Measurements from ENCODE around the gene TTYH3. TPM values are rescaled to one million over a fixed set of nuclear protein-coding genes. Genes with fewer than 3 reads are reported as not detected.

The TTYH3 gene
- total RNA-seq, 1 donor from 2014 or later: 324 TPM

DNA sequence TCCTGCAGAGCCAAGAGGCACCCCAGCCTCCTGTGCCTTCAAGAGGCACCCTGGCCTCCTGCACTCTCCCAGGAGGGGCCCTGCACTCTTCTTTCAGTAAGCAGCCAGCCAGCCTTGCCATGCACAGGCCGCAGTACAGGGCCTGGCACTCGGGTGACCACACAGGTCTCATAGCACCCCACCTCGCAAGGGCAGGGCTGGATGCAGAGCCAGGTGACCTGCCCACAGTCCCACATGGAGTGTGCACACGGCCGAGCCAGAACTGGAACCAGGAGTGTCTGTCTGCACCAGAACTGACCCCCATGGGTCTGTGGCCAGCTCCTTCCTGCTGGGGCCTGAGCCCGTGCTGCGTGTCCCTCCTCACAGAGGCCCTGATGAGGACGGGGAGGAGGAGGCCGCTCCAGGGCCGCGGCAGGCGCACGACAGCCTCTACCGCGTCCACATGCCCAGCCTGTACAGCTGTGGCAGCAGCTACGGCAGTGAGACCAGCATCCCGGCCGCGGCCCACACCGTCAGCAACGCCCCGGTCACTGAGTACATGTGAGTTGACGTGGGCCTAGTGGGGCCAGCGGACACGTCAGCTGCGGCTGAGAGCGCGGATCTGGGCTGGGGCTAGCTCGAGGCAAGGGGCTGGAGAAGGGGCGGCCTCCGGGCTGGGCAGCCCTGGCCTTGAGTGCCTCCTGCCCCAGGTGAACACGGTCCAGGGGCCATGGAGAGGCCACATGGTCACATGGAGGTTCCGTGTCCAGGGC lies 26.3 kb downstream of the TTYH3 start:
- no peak overlapping the region for H3K27ac Mint-ChIP-seq (ENCODE audit: unreplicated experiment)
- peaks cover 3% of the 10 kb centered on the region for H3K4me1 Mint-ChIP-seq (ENCODE audit: low read depth, unreplicated experiment)
- peaks cover 6% of the 10 kb centered on the region for H3K9me3 Mint-ChIP-seq (ENCODE audit: unreplicated experiment)
- no peak overlapping the region for H3K4me3 Mint-ChIP-seq (ENCODE audit: unreplicated experiment)
- peaks cover 6% of the 10 kb centered on the region for H3K36me3 Mint-ChIP-seq (ENCODE audit: unreplicated experiment)
- H3K27me3 Mint-ChIP-seq (ENCODE audit: unreplicated experiment): peaks cover 6% of the 10 kb centered on the region
- TF ChIP-seq, protein P1, sequence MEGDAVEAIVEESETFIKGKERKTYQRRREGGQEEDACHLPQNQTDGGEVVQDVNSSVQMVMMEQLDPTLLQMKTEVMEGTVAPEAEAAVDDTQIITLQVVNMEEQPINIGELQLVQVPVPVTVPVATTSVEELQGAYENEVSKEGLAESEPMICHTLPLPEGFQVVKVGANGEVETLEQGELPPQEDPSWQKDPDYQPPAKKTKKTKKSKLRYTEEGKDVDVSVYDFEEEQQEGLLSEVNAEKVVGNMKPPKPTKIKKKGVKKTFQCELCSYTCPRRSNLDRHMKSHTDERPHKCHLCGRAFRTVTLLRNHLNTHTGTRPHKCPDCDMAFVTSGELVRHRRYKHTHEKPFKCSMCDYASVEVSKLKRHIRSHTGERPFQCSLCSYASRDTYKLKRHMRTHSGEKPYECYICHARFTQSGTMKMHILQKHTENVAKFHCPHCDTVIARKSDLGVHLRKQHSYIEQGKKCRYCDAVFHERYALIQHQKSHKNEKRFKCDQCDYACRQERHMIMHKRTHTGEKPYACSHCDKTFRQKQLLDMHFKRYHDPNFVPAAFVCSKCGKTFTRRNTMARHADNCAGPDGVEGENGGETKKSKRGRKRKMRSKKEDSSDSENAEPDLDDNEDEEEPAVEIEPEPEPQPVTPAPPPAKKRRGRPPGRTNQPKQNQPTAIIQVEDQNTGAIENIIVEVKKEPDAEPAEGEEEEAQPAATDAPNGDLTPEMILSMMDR (IDR thresholded peaks at IDR 0.05; ENCODE audit: partially characterized antibody, unreplicated experiment): no peak
- DNase-seq: no peak

- Mint-ChIP-seq H3K27me3 (ENCODE audit: unreplicated experiment) (peaks cover 9% of the 10 kb centered on the region), H3K4me3 (ENCODE audit: unreplicated experiment) (no peak overlapping the region), H3K27ac (ENCODE audit: unreplicated experiment) (no peak overlapping the region), H3K4me1 (ENCODE audit: low read depth, unreplicated experiment) (peaks cover 3% of the 10 kb centered on the region), H3K36me3 (ENCODE audit: unreplicated experiment) (peaks cover 6% of the 10 kb centered on the region), H3K9me3 (ENCODE audit: unreplicated experiment) (peaks cover 6% of the 10 kb centered on the region)
- DNase-seq: no peak
- TF ChIP-seq, protein P1 (IDR thresholded peaks at IDR 0.05; ENCODE audit: partially characterized antibody, unreplicated experiment): no peak
These were observed 27.2 kb downstream of the TTYH3 start for GRCh38 chr7:2658941-2659340.

GRCh38 chr7:2659556-2660358 lies 28.0 kb downstream of the TTYH3 start:
- H3K27ac Mint-ChIP-seq (ENCODE audit: unreplicated experiment): no peak overlapping the region
- no peak overlapping the region for H3K4me3 Mint-ChIP-seq (ENCODE audit: unreplicated experiment)
- H3K36me3 Mint-ChIP-seq (ENCODE audit: unreplicated experiment): peaks cover 6% of the 10 kb centered on the region
- peaks cover 3% of the 10 kb centered on the region for H3K4me1 Mint-ChIP-seq (ENCODE audit: low read depth, unreplicated experiment)
- peaks cover 9% of the 10 kb centered on the region for H3K9me3 Mint-ChIP-seq (ENCODE audit: unreplicated experiment)
- DNase-seq: no peak
- TF ChIP-seq, protein P1 (IDR thresholded peaks at IDR 0.05; ENCODE audit: partially characterized antibody, unreplicated experiment): no peak
- peaks cover 11% of the 10 kb centered on the region for H3K27me3 Mint-ChIP-seq (ENCODE audit: unreplicated experiment)

GRCh38 chr7:2660359-2661095 lies 28.7 kb downstream of the TTYH3 start:
- H3K4me1 Mint-ChIP-seq (ENCODE audit: low read depth, unreplicated experiment): peaks cover 3% of the 10 kb centered on the region
- peaks cover 14% of the 10 kb centered on the region for H3K27me3 Mint-ChIP-seq (ENCODE audit: unreplicated experiment)
- peaks cover 9% of the 10 kb centered on the region for H3K9me3 Mint-ChIP-seq (ENCODE audit: unreplicated experiment)
- no peak overlapping the region for H3K4me3 Mint-ChIP-seq (ENCODE audit: unreplicated experiment)
- peaks cover 6% of the 10 kb centered on the region for H3K36me3 Mint-ChIP-seq (ENCODE audit: unreplicated experiment)
- TF ChIP-seq, protein P1 (IDR thresholded peaks at IDR 0.05; ENCODE audit: partially characterized antibody, unreplicated experiment): peak; percentile 45
- H3K27ac Mint-ChIP-seq (ENCODE audit: unreplicated experiment): no peak overlapping the region
- no peak for DNase-seq

All from glutamatergic neuron (in vitro differentiated cells).